Fibroblast of mammary gland (primary cell): ENCODE measurements around the gene TEFM.

Experiments
- DNase-seq: peaks from one replicate; pipeline ENCODE4 v3.0.0-alpha.2; 2010; ENCODE audit warnings: low read depth
- H3K4me3 ChIP-seq: 2 replicates; pipeline ENCODE4 v1.5.1; 2011; ENCODE audit warnings: low read depth, mild to moderate bottlenecking, low read length, moderate library complexity; ENCODE audit not compliant: control insufficient read depth
- CTCF ChIP-seq: conservative IDR thresholded peaks from 2 replicates; pipeline ENCODE4 v1.5.1; 2011; ENCODE audit warnings: low read depth, low read length, inconsistent platforms; ENCODE audit not compliant: control insufficient read depth, insufficient read depth

TEFM gene

GRCh38 chr17:30928584-30928983 lies 22.5 kb upstream of the TEFM start:
- DNase-seq = no peak
- TF ChIP-seq CTCF = no peak
- no peak overlapping the region for H3K4me3 ChIP-seq

- no peak overlapping the region for H3K4me3 ChIP-seq
- no peak for DNase-seq
- no peak for TF ChIP-seq CTCF
These were observed 21.7 kb upstream of the TEFM start for GRCh38 chr17:30927756-30928155.

- TF ChIP-seq CTCF = no peak
- DNase-seq = no peak
- H3K4me3 ChIP-seq = no peak overlapping the region
These were observed 20.5 kb upstream of the TEFM start for GRCh38 chr17:30926516-30926915.

GRCh38 chr17:30924341-30924740 lies 18.3 kb upstream of the TEFM start:
- no peak for TF ChIP-seq CTCF

GRCh38 chr17:30922235-30923030 lies 16.4 kb upstream of the TEFM start:
- TF ChIP-seq CTCF = no peak

More at GRCh38 chr17:30924341-30924740, 18.3 kb upstream of the TEFM start:
- DNase-seq = no peak
- no peak overlapping the region for H3K4me3 ChIP-seq

DNA sequence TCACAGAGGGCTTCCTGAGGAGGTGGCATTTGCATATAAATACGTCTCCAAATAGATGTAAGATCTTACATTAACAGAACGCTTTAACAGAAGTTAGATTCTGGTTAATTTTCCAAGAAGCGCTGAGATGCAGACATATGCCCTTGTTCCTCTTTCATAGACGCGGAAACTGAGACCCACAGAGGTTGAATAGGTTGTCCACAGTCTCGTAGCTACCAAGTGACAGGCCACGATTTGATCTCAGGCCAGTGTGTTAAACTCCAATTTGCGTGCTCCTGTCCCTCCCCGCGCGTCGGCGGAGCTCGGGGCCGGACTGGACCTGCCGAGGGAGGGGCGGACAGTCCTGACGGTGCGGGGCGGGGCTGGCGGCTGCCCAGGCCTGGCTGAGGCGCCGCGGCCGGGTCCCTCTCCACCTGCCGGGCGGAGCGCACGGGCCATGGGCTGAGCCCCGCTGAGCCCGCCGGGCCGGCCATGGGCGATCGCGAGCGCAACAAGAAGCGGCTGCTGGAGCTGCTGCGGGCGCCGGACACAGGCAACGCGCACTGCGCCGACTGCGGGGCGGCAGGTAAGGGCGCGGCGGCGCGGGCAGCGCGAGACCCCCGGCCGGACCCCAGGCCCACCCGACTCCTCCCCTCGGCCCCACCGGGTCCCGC lies 15.6 kb upstream of the TEFM start, which contains the start of gene ADAP2:
ADAP2 (plus strand) TSS at position 402 of the 653 bp plus-strand sequence; CDS start at position 472, 70 bp downstream.
- no peak for DNase-seq
- no peak for TF ChIP-seq CTCF
- no peak within 1 kb of the TSS for H3K4me3 ChIP-seq

More at GRCh38 chr17:30922235-30923030, 16.4 kb upstream of the TEFM start:
- DNase-seq = no peak
- no peak overlapping the region for H3K4me3 ChIP-seq
